Measurements from ENCODE around the gene PRDX2. TPM values are rescaled to one million over a fixed set of nuclear protein-coding genes. Genes with fewer than 3 reads are reported as not detected.
"Not testable (repeated sequence)": the region's sequence is repeated elsewhere in the genome, so short reads cannot be mapped to it uniquely, and the experiment has no call there.

PRDX2 gene
- total RNA-seq, 6 experiments from 2014 or later = 164 to 466 (median 202) TPM

GRCh38 chr19:12828494-12828893 lies 26.9 kb upstream of the PRDX2 start:
- TF ChIP-seq CTCF (IDR thresholded peaks at IDR 0.05) (no peak), POLR2A (IDR thresholded peaks at IDR 0.05) (no peak)
- peaks cover 0 to 16% of the 10 kb centered on the region in 2 donors for H3K27me3 ChIP-seq
- H3K36me3 ChIP-seq = no peaks in the 10 kb centered on the region
- ATAC-seq (peak; percentile 61 to 85 (median 75)), DNase-seq (peak in 2 of 3 donors; percentile 58 to 59)
- H3K4me1 ChIP-seq = peaks cover 0 to 7% (median 0%) of the 10 kb centered on the region in 4 donors
- H3K4me3 ChIP-seq = no peak overlapping the region
- WGBS (ENCODE audit: insufficient coverage, low coverage, low lambda C conversion rate, missing lambda C conversion rate) = 6% methylated on average over 11 of the region's 23 CpGs
- intact Hi-C loops (cut with DNase I) = no loop called here
- H3K9me3 ChIP-seq = no peaks in the 10 kb centered on the region
- no peak overlapping the region for H3K27ac ChIP-seq

GRCh38 chr19:12825254-12826131 lies 23.9 kb upstream of the PRDX2 start:
- intact Hi-C loops (cut with DNase I) = no loop called here
- WGBS (ENCODE audit: insufficient coverage, low coverage, low lambda C conversion rate, missing lambda C conversion rate) = 8% methylated on average over 30 of the region's 46 CpGs
- no peak overlapping the region for H3K4me3 ChIP-seq
- H3K4me1 ChIP-seq = peaks cover 0 to 5% (median 0%) of the 10 kb centered on the region in 4 donors
- TF ChIP-seq POLR2A (IDR thresholded peaks at IDR 0.05) = no peak
- TF ChIP-seq CTCF (IDR thresholded peaks at IDR 0.05) = peak in 3 of 4 donors; percentile 18 to 37 (median 19)
- no peaks in the 10 kb centered on the region for H3K36me3 ChIP-seq
- ATAC-seq = peak in 3 of 4 donors; percentile 30 to 52 (median 30)
- no peaks in the 10 kb centered on the region for H3K9me3 ChIP-seq
- H3K27me3 ChIP-seq = peaks cover 0 to 8% of the 10 kb centered on the region in 2 donors
- DNase-seq = no peak
- H3K27ac ChIP-seq = no peak overlapping the region

GRCh38 chr19:12821761-12822160 lies 20.2 kb upstream of the PRDX2 start:
- Histone ChIP-seq H3K4me3 (no peak overlapping the region), H3K9me3 (no peaks in the 10 kb centered on the region), H3K27me3 (no peaks in the 10 kb centered on the region), H3K36me3 (no peaks in the 10 kb centered on the region), H3K4me1 (no peaks in the 10 kb centered on the region), H3K27ac (no peak overlapping the region)
- 94% methylated on average over 2 of the region's 2 CpGs for WGBS (ENCODE audit: insufficient coverage, low coverage, low lambda C conversion rate, missing lambda C conversion rate)
- TF ChIP-seq POLR2A (IDR thresholded peaks at IDR 0.05) (no peak), CTCF (IDR thresholded peaks at IDR 0.05) (no peak)
- DNase-seq = no peak
- no peak for ATAC-seq
- intact Hi-C loops (cut with DNase I) = no loop called here

GRCh38 chr19:12817810-12818209 lies 16.2 kb upstream of the PRDX2 start:
- DNase-seq; H3K4me1 ChIP-seq; intact Hi-C loops (cut with DNase I); H3K27me3 ChIP-seq; H3K36me3 ChIP-seq; H3K4me3 ChIP-seq; H3K9me3 ChIP-seq; ATAC-seq; H3K27ac ChIP-seq: not testable (repeated sequence)
- WGBS (ENCODE audit: insufficient coverage, low coverage, low lambda C conversion rate, missing lambda C conversion rate) = 94% methylated on average over 11 of the region's 11 CpGs

GRCh38 chr19:12817188-12817587 lies 15.6 kb upstream of the PRDX2 start:
- WGBS (ENCODE audit: insufficient coverage, low coverage, low lambda C conversion rate, missing lambda C conversion rate) = 92% methylated on average over 5 of the region's 6 CpGs
- ATAC-seq; DNase-seq; H3K27me3 ChIP-seq; H3K9me3 ChIP-seq; H3K4me1 ChIP-seq; intact Hi-C loops (cut with DNase I); H3K36me3 ChIP-seq; H3K4me3 ChIP-seq; H3K27ac ChIP-seq: not testable (repeated sequence)
